Measurements from ENCODE around the gene OR52N4. TPM values are rescaled to one million over a fixed set of nuclear protein-coding genes. Genes with fewer than 3 reads are reported as not detected.

The OR52N4 gene
- total and polyA plus RNA-seq, 9 of the 15 experiments (the other 6 are each of a cell fraction or from before 2014, with no cell fraction given), result not detected

- TF ChIP-seq ATF1 (CRISPR knock-in tag; IDR thresholded peaks at IDR 0.05), result no peak
- TF ChIP-seq ATF1 (tag; IDR thresholded peaks at IDR 0.05), result no peak
- TF ChIP-seq SIN3B (IDR thresholded peaks at IDR 0.05; ENCODE audit: low read depth), result no peak
- no peak for TF ChIP-seq CXXC5 (CRISPR knock-in tag; IDR thresholded peaks at IDR 0.05)
- TF ChIP-seq SIX5 (IDR thresholded peaks at IDR 0.05; ENCODE audit: borderline replicate concordance in 1 of 2, insufficient read depth in 1 of 2, low read depth in 1 of 2, low read length in 2 of 2), result no peak
- TF ChIP-seq SRSF9 (IDR thresholded peaks at IDR 0.05; ENCODE audit: borderline replicate concordance, low read depth, low read length), result no peak
- 0 out of 2 replicates have a peak, but pooled peaks have one; percentile 39 for TF ChIP-seq ARID3A (IDR thresholded peaks at IDR 0.05; ENCODE audit: borderline replicate concordance, low read depth, low read length)
- TF ChIP-seq REST (IDR thresholded peaks at IDR 0.05; ENCODE audit: borderline replicate concordance), result peak; percentile 38; the same call in 1 of the 2 replicates
- TF ChIP-seq REST (CRISPR knock-in tag; IDR thresholded peaks at IDR 0.05; ENCODE audit: low read depth), result no peak
- TF ChIP-seq POLR2AphosphoS5 (IDR thresholded peaks at IDR 0.05; ENCODE audit: control insufficient read depth, insufficient read depth, low read depth, low read length), result no peak
- TF ChIP-seq MYBL2 (IDR thresholded peaks at IDR 0.05; ENCODE audit: low read depth), result no peak
- no peak for TF ChIP-seq MYBL2 (CRISPR knock-in tag; IDR thresholded peaks at IDR 0.05; ENCODE audit: borderline replicate concordance)
Observed at GRCh38 chr11:5712507-5712906, 41.5 kb upstream of the OR52N4 start (continued).
